ENCODE measurements around the gene ZNF710.

ZNF710 gene

GRCh38 chr15:89997079-89997478 is 4.0 kb upstream of the ZNF710 start:
- no peak for DNase-seq (ENCODE audit: low read depth)

GRCh38 chr15:89998141-89998661 is 2.9 kb upstream of the ZNF710 start:
- DNase-seq (ENCODE audit: low read depth) = peak; percentile 93

GRCh38 chr15:89998923-89999675 is 2.0 kb upstream of the ZNF710 start:
- DNase-seq (ENCODE audit: low read depth) = no peak

- no peak for DNase-seq (ENCODE audit: low read depth)
Measured at GRCh38 chr15:89999676-90000185, 1.4 kb upstream of the ZNF710 start.

GRCh38 chr15:90000186-90001001 is 730 bp upstream of the ZNF710 start:
- no peak for DNase-seq (ENCODE audit: low read depth)

GRCh38 chr15:90001683-90002427 is 731 bp downstream of the ZNF710 start:
- no peak for DNase-seq (ENCODE audit: low read depth)

GRCh38 chr15:90002428-90002844 is 1.3 kb downstream of the ZNF710 start:
- no peak for DNase-seq (ENCODE audit: low read depth)

GRCh38 chr15:90003736-90004135 is 2.6 kb downstream of the ZNF710 start:
- DNase-seq (ENCODE audit: low read depth) = no peak

- no peak for DNase-seq (ENCODE audit: low read depth)
Measured at GRCh38 chr15:90004252-90004651, 3.1 kb downstream of the ZNF710 start.

GRCh38 chr15:90004671-90005070 is 3.5 kb downstream of the ZNF710 start:
- DNase-seq (ENCODE audit: low read depth) = peak; percentile 95

GRCh38 chr15:90006217-90007075 is 5.3 kb downstream of the ZNF710 start:
- no peak for DNase-seq (ENCODE audit: low read depth)

- no peak for DNase-seq (ENCODE audit: low read depth)
Measured at GRCh38 chr15:90007076-90007460, 5.9 kb downstream of the ZNF710 start.

- no peak for DNase-seq (ENCODE audit: low read depth)
Measured at GRCh38 chr15:90008607-90009006, 7.5 kb downstream of the ZNF710 start.

- no peak for DNase-seq (ENCODE audit: low read depth)
Measured at GRCh38 chr15:90009301-90010022, 8.3 kb downstream of the ZNF710 start.

- DNase-seq (ENCODE audit: low read depth) = no peak
Measured at GRCh38 chr15:90011705-90012104, 10.6 kb downstream of the ZNF710 start.

- DNase-seq (ENCODE audit: low read depth) = no peak
Measured at GRCh38 chr15:90013503-90013937, 12.4 kb downstream of the ZNF710 start.

- no peak for DNase-seq (ENCODE audit: low read depth)
Measured at GRCh38 chr15:90015294-90015693, 14.2 kb downstream of the ZNF710 start.

- no peak for DNase-seq (ENCODE audit: low read depth)
Measured at GRCh38 chr15:90015749-90016148, 14.6 kb downstream of the ZNF710 start.

GRCh38 chr15:90016721-90017120 is 15.6 kb downstream of the ZNF710 start:
- DNase-seq (ENCODE audit: low read depth) = no peak

- DNase-seq (ENCODE audit: low read depth) = no peak
Measured at GRCh38 chr15:90018216-90018831, 17.2 kb downstream of the ZNF710 start.
